GM12874 (cell line): ENCODE measurements around the gene PNKD.

Experiments
- TF ChIP-seq, protein P1 (sequence below): IDR thresholded peaks from 2 replicates; pipeline ENCODE4 v1.5.1; 2011; ENCODE audit warnings: low read depth, mild to moderate bottlenecking, control low read depth, low read length, moderate library complexity; ENCODE audit not compliant: insufficient read depth

Gene PNKD

DNA sequence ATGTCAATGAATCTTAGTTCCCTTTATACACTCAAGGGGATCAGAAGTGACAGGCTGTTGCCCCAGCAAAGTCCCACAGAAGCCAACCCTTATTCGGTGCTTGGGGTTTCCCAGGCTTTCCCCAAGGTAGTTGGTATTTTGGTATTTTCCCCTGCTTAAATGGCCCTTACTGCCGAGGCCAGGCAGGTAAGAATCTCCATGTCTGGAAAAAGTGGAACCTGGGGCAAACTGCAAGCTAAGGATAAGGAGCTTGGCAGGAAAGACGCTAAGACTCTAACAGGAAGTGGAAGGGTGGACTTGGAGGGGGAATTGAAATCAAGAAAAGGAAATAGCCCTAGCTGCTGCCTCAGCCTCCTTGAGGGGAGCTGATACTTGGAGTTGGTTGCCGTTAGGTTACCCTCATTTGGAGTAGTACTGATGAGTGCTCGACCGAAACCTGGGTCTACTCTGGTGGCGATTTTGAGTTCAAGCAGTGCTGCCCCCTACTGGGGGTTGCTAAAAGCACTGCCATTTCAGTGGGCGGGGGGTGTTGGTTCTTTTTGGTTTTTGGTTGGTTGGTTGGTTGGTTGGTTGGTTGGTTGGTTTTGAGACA lies 12.8 kb upstream of the PNKD start:
- TF ChIP-seq, protein P1, sequence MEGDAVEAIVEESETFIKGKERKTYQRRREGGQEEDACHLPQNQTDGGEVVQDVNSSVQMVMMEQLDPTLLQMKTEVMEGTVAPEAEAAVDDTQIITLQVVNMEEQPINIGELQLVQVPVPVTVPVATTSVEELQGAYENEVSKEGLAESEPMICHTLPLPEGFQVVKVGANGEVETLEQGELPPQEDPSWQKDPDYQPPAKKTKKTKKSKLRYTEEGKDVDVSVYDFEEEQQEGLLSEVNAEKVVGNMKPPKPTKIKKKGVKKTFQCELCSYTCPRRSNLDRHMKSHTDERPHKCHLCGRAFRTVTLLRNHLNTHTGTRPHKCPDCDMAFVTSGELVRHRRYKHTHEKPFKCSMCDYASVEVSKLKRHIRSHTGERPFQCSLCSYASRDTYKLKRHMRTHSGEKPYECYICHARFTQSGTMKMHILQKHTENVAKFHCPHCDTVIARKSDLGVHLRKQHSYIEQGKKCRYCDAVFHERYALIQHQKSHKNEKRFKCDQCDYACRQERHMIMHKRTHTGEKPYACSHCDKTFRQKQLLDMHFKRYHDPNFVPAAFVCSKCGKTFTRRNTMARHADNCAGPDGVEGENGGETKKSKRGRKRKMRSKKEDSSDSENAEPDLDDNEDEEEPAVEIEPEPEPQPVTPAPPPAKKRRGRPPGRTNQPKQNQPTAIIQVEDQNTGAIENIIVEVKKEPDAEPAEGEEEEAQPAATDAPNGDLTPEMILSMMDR = peak; percentile 81

DNA sequence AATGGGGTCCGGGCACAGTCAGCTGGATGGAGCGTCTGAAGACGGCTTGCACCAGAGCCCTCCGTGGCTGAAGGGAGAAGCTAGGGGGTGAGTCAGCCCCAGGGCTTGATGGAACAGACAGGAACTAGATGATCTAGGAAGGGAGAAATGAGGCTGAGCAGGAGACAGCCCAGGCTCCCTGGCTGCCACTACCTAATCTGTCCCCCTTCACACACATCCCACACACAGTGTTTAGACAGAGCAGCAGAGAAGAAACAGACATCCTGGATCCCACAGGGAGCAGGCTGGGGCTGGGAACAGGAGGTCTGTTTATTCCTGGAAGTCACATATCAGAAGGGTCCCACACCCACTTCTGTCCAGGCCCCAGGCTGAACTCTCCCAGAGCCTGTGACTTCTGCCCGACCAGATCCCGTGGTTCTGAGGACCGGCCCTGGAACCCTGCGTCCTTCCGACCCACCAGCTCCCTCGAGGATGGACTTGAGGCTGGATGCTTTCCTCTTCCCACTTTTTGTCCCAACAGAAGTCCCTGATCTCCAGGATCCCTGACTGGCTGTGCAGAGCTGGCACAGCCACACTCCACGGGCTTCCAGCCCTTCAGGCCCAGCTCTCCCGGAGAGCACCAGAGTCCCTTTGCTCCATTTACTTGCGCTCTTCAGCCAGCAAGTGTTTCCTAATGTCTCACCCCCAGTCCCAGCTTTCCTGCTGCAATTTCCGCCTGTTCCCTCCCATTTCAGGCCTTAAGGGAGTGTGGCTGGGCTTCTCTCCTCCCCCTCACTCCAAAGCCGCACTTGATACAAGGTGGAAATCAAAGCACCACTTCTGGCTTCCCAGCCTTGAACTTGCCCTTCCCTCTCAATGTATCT lies 11.0 kb upstream of the PNKD start:
- TF ChIP-seq, protein P1 = no peak

DNA sequence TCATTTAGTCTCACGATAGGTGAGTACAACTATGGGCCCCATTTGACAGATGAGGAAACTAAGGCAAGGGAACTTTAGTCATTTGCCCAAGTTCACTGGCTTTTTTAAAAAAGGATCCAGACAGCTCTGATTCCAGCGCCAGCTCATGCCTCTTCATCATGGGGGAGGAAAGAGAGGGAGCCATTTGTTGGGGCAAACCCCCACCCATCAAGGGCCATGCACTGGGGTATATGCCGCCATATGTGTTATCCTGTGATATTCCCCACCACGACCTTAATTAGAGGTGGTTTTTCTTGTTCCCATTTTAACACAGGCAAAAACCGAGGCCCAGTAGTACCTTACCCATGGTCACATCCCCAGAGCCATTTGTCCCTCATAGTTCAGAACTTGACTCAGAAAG lies 10.2 kb upstream of the PNKD start:
- TF ChIP-seq, protein P1 = no peak

DNA sequence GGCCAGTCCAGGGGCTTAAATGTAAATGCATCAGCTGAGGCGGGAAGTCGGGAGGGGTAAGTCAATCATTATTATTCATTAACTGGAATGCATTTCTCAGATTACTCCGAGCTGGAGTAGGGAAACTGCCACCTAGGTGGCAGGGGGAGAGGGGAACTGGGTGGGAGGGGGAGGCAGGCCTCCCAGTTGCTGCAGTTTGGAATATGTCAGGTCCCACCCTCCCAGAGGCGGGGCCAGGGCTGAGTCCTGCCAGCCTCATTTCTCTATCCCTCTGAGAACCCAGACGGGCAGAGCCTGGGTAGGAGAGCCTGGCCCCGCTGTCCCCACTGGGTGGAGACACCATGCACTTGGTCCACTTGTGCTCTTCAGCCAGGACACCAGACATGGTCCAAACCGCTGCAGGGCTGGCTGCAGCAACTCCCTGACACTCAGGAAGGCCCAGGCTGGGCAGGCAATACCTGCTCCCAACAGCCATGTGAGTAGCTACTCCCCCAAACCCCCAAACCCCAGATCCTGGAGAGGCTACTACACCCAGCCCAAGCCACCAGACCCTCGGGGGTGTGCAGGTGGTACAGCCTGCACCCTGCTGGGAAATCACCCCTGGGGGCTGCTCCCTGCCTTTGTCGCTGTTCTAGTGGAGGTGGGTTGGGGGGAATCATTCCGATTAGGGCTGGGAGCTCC lies 9.4 kb upstream of the PNKD start, which contains the start of gene GPBAR1:
TSS of gene GPBAR1 (plus strand) at position 274 of the 681 bp plus-strand sequence. CDS start 1,710 bp downstream, outside the sequence.
- TF ChIP-seq, protein P1 = no peak

DNA sequence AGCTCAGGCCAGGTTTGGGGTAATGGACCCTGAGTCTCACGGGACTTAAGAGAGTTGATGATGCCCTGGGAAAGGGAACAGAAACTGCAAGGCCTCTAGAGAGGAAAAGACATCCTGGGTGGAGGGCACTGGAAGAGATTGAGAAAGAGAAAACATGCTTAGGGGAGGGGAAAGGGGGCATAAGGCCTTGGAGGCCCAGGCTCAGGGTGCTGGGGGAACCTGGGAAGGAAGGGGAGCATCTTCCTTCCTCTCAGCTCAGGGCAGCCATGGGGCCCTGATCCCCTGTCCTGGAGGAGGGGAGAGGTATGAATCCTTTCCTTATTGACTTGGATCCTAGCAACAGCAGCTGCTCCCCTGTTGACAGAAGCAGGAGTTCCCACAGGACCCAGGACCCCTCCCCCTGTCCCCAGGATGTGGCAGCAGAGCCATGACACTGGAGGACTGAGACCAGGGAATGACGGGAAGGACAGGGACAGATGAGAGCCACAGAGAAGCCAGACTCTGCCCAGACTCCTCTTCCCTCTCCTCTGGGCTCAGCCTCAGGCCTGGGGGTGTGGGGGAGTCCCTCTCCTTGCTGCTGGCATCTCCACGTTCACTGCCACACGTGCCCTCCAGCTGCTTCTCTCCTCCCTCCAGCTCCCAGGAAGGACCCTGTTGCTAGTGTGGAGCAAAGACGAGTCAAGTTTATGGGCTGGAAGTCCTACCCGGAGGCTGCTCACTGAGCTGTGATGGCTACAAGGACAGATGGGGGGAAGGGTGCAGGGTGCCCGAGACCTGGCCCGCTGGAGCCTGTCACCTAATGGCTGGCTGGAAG lies 8.7 kb upstream of the PNKD start:
- TF ChIP-seq, protein P1 = no peak

DNA sequence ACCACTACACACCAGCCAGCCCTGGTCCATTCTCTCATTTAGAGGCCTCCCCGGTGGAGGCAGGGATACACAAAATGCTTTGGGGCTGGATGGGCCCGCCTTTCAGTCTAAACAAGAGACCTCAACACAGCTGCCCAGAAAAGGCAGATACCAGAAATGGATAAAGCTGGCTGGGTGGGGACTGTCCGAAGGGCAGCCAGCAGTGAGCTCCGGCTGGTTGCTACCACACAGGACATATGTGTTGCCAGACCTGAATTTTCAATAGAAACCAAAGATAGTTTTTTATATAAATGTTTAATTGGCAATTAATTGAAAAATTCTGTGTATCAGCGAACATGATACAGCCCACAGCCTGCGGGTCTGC lies 8.1 kb upstream of the PNKD start:
- TF ChIP-seq, protein P1 = no peak
